ENCODE results near the gene ANGPTL3. TPM values are rescaled to one million over a fixed set of nuclear protein-coding genes. Genes with fewer than 3 reads are reported as not detected.

Gene ANGPTL3
- total RNA-seq, 1 donor from 2014 or later: not detected

DNA sequence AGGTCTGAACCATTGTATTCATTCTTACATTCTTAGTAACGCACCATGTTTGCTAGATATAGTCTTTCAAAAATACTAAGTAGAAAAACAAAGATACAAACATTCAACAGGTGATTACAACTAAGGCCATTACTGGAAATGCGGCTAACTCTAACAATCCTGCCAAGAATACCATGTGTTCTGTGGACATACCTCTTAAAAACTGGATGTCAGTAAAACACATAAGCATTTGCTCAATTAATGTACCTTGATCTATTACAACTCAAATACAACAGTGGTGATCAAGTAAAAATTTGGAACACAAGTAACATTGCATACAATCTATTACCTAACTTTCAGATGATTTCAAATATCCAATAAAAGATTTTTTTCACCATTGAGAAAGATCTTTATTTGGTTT is 15.4 kb downstream of the ANGPTL3 start:
- Mint-ChIP-seq H3K9me3 (ENCODE audit: unreplicated experiment) (no peaks in the 10 kb centered on the region), H3K27ac (ENCODE audit: unreplicated experiment) (no peak overlapping the region), H3K36me3 (ENCODE audit: unreplicated experiment) (peaks cover 25% of the 10 kb centered on the region), H3K4me3 (ENCODE audit: unreplicated experiment) (no peak overlapping the region), H3K4me1 (ENCODE audit: unreplicated experiment) (peaks cover 25% of the 10 kb centered on the region), H3K27me3 (ENCODE audit: unreplicated experiment) (no peaks in the 10 kb centered on the region)
- TF ChIP-seq, protein P1, sequence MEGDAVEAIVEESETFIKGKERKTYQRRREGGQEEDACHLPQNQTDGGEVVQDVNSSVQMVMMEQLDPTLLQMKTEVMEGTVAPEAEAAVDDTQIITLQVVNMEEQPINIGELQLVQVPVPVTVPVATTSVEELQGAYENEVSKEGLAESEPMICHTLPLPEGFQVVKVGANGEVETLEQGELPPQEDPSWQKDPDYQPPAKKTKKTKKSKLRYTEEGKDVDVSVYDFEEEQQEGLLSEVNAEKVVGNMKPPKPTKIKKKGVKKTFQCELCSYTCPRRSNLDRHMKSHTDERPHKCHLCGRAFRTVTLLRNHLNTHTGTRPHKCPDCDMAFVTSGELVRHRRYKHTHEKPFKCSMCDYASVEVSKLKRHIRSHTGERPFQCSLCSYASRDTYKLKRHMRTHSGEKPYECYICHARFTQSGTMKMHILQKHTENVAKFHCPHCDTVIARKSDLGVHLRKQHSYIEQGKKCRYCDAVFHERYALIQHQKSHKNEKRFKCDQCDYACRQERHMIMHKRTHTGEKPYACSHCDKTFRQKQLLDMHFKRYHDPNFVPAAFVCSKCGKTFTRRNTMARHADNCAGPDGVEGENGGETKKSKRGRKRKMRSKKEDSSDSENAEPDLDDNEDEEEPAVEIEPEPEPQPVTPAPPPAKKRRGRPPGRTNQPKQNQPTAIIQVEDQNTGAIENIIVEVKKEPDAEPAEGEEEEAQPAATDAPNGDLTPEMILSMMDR (IDR thresholded peaks at IDR 0.05): no peak
- DNase-seq (ENCODE audit: extremely low spot score, unreplicated experiment): no peak

DNA sequence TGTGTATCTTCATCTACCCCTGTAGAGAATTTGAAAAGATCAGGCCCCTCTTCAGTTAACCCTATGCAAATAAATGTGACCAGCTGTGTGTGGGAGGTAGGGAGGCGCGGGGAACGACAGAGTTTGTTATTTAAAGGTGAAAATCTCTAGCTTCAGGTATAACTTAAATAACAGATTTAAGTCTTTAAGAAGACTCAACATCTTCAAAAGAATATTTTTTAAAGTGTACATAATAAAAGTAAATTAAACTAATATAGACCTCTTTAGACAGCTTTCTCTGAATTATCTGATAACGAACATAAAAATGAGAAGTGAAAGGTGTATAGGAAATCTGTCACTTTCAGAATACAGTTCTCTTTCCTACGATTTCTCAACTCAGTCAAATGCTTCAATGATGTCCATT is 16.0 kb downstream of the ANGPTL3 start:
- DNase-seq (ENCODE audit: extremely low spot score, unreplicated experiment): no peak
- Mint-ChIP-seq H3K4me3 (ENCODE audit: unreplicated experiment) (no peak overlapping the region), H3K36me3 (ENCODE audit: unreplicated experiment) (peaks cover 28% of the 10 kb centered on the region), H3K27me3 (ENCODE audit: unreplicated experiment) (no peaks in the 10 kb centered on the region), H3K4me1 (ENCODE audit: unreplicated experiment) (peaks cover 25% of the 10 kb centered on the region), H3K9me3 (ENCODE audit: unreplicated experiment) (no peaks in the 10 kb centered on the region), H3K27ac (ENCODE audit: unreplicated experiment) (peak overlapping the region; percentile 66)
- TF ChIP-seq, protein P1 (IDR thresholded peaks at IDR 0.05): no peak

DNA sequence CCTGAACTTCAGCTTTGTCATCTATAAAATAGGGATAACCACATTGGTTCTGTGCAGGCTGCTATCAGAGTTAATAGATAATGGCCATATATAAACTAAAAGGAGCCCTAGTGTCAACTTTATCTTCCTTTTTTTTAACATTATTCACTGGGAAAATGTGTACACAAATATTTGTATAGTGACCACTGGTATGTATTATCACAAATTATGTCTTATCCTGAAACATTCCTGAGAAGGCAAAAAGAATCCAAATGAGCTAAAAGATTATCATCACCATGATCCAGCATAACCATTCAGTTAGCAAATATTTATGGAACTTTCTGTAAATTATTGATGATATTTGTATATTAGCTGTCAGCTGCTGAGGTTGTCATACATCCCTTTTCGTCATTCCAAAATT is 16.6 kb downstream of the ANGPTL3 start:
- no peak for DNase-seq (ENCODE audit: extremely low spot score, unreplicated experiment)
- TF ChIP-seq, protein P1 (IDR thresholded peaks at IDR 0.05): no peak
- Mint-ChIP-seq H3K4me1 (ENCODE audit: unreplicated experiment) (peaks cover 25% of the 10 kb centered on the region), H3K9me3 (ENCODE audit: unreplicated experiment) (no peaks in the 10 kb centered on the region), H3K36me3 (ENCODE audit: unreplicated experiment) (peaks cover 32% of the 10 kb centered on the region), H3K27me3 (ENCODE audit: unreplicated experiment) (no peaks in the 10 kb centered on the region), H3K4me3 (ENCODE audit: unreplicated experiment) (no peak overlapping the region), H3K27ac (ENCODE audit: unreplicated experiment) (peak overlapping the region; percentile 66)

DNA sequence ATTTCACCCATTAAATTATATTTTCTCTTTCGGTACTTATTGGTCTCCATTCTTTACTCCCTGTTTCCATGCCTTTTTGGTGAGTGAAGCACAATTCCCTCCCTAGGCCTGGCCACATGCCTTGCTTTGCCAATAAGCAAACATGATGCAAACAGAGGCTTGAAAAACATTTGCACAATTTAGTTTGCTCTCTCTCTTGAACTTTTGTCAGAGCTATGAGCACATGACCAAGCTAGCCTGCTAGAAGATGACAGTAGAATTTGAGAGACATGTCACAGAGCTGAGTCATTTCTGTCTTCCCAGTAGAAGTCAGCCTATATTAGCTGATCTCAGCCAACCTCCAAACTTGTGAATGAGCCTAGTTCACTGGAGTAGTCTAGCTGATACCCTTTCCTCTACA is 24.6 kb downstream of the ANGPTL3 start:
- H3K4me1 Mint-ChIP-seq (ENCODE audit: unreplicated experiment): peaks cover 34% of the 10 kb centered on the region
- TF ChIP-seq, protein P1 (IDR thresholded peaks at IDR 0.05): no peak
- no peak overlapping the region for H3K4me3 Mint-ChIP-seq (ENCODE audit: unreplicated experiment)
- peaks cover 54% of the 10 kb centered on the region for H3K36me3 Mint-ChIP-seq (ENCODE audit: unreplicated experiment)
- H3K9me3 Mint-ChIP-seq (ENCODE audit: unreplicated experiment): peaks cover 6% of the 10 kb centered on the region
- H3K27ac Mint-ChIP-seq (ENCODE audit: unreplicated experiment): peak overlapping the region; percentile 82
- DNase-seq (ENCODE audit: extremely low spot score, unreplicated experiment): no peak
- H3K27me3 Mint-ChIP-seq (ENCODE audit: unreplicated experiment): no peaks in the 10 kb centered on the region

DNA sequence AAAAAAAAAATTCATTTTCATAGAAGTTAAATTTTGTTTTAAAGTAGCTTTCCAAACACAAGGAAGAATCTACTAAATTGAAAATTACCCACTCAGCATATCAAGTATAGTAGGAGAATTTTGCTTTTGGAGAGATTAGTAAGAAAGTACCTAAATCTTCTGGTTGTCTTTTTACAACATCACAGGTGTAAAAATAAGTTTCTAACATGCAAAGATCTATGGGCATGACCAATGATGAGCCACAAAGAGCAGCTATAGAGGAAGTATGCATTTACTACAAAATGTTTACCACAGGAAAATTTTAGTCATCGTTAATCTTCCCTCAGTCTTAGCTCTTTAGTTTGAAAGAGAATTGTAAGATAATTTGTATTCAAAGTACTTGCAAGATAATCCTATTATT is 28.1 kb downstream of the ANGPTL3 start:
- Mint-ChIP-seq H3K36me3 (ENCODE audit: unreplicated experiment) (peaks cover 44% of the 10 kb centered on the region), H3K27me3 (ENCODE audit: unreplicated experiment) (no peaks in the 10 kb centered on the region), H3K4me3 (ENCODE audit: unreplicated experiment) (no peak overlapping the region), H3K4me1 (ENCODE audit: unreplicated experiment) (peaks cover 33% of the 10 kb centered on the region), H3K27ac (ENCODE audit: unreplicated experiment) (peak overlapping the region; percentile 9), H3K9me3 (ENCODE audit: unreplicated experiment) (peaks cover 9% of the 10 kb centered on the region)
- DNase-seq (ENCODE audit: extremely low spot score, unreplicated experiment): no peak
- TF ChIP-seq, protein P1 (IDR thresholded peaks at IDR 0.05): no peak

Measured in osteocyte (in vitro differentiated cells).